HUDEP-2 (cell line): Measurements from ENCODE around the gene GBX2.
A peak's percentile ranks its signal among the peaks of the same experiment; 100 is the strongest.

ENCODE experiments used
- DNase-seq, 76 experiments: peaks; one replicate each; lab custom pipeline; 2025; ENCODE audit not compliant: unreplicated experiment in 76 of 76; lab: John Stamatoyannopoulos, UW

The GBX2 gene

DNA sequence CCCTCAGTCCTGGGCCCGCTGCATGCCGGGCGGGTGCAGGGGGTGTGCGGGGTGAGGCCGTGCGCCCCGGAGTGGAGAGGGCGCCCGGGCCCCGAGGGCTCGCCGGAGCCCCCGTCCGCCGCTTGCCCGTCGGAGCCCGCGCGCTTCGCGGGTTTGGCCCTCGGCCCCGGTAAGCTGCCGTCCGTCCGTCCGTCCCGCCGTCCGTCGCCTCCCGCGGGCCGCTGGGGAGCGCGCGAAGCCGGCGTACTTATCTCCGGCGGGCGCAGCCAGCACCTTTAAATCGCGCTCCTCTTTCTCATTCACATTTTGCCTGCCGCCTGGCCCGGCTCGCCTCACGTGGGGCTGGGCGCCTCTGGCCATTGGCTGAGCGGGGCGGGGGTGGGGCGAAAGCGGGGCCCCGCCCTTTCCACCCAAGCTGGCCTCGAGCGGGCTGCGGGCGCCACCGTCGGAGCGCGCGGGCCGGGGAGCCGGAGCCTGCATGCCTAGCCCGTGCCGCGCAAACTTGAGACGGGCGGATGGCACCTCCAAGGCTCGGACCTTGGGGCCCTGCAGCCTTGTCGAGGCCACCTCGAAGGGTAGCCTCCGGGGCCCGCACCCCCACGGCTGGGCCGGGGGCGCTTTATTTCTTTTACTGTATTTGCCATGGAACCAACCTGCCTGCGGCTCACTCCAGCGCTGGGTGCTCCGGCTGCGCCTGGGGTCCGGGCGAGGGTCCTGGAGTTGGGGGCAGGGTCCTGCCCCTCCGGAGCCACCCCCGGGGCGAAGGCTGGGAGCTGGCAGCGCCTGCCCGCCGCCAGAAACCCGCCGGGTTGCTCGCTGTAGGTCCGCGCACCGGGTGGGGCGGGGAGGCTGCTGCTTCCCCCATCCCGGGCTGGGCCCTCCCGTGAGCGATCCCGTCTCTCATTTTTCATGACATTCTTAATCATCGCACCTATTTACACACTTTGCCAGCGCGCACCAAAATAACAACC lies at the start of gene GBX2:
GBX2 (minus strand) TSS at position 277 of the 971 bp plus-strand sequence. CDS start 415 bp downstream, outside the sequence.
- DNase-seq: peak in 67 of 76 experiments; percentile 10 to 87 (median 71)

DNA sequence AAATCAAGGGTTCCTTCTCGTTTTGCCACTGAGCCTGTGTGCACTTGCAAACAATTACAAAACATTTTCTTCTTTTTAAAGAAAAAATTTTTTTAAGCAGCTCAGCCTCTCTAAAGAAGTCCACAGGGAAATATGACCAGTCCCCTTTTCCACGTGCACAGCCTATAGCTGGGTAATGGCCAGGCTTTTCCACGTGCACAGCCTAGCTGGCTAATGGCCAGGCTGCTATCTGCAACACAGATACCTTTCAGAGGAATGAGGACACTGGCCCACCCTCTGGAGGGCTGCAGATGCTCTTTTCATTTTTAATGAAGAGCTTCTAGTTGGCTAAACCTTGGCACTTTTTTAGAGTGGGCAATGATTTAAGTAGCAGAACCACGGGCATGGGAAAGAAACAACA lies 49.7 kb upstream of the GBX2 start:
- DNase-seq: no peak

DNA sequence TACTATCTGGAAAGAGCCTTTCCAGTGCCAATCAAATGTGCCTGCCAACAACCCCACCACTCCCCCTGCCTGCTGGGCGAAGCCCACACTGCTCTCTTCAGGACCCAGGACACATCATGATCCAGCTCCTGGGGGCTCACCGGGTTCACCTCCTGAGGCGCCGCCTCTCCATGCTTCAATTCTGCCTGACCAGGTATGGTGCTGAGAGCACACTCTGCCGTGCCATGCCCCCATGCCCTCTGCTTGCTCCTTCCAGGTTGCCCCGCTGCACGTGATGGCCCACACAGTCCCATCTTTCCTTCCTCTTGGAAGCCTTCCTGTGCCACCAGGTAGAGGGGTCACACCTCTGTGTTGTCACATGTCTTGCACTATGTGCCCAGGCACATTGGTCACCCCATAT lies 48.5 kb upstream of the GBX2 start:
- DNase-seq: no peak

DNA sequence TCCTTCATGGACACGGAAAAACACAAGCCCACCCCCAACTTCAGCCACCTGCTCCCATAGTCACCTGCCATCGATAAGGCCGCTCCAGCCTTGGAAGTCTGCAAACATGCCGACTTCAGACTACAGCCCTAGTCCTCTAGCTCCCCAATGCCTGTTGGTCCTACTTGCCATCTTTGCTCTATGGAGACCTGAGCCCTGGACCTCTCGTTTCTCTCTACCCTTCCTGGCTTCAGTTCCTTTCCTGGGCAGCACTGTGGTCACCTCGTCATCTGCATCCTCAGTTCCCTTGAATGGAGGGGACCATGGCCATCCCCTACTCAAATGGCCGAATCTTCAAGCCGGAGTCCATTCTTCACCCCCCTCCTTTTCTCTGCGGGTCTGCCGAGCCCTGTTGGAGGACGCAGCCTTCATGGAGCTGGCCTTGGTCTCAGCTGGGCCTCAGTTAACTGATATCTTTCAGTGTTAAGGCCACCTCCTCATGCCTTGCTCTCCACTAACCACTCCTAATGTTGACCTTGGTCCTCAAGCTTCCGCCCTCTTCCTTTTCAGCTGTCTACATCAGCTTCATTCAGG lies 47.7 kb upstream of the GBX2 start:
- no peak for DNase-seq

DNA sequence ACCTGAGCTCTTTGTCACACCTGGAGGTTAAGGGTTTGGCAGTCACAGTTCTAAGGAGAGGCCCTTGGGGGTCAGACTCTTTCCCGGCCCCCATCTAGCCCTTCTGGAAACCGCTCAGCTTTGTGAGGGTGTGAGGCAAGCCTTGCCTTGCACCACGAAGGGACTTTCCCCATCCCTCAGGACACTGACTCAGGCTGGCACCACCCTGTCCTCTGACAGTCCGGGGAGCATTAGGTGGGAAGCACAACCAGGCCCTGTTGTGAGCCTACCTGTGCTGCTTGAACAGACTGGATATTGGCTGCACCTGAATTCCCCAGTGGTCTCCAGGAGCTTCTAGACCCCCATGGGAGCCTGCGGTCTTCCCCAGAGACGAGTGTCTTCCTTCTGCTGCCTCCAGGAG lies 47.0 kb upstream of the GBX2 start:
- no peak for DNase-seq

DNA sequence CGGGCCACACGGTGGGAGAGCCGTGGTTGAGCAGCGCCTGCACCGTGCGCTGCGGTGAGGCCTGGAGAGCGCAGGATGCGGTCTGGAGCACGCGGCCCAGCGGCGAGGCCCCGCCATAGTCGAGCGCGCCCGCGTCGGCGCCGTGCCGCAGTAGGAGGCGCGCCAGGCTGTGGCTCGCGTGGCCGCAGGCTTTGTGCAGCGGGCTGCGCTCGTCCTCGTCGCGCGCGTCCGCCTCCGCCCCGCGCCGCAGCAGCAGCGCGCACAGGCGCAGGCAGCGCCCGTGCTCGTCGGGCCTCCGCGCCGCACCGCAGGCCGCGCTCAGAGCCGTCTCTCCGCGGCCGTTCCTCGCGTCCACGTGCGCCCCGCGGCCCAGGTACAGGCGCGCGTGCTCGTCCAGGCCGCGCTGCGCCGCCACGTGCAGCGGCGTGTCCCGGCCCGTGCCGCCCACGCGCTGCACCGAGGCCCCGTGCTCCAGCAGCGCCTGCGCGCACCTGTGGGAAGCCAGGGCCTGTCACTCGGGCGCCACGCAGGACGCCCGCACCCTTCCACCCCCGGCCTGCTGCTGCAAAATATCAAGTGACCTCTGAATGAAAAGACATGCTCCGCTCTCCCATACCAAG lies 46.3 kb upstream of the GBX2 start:
- no peak for DNase-seq

DNA sequence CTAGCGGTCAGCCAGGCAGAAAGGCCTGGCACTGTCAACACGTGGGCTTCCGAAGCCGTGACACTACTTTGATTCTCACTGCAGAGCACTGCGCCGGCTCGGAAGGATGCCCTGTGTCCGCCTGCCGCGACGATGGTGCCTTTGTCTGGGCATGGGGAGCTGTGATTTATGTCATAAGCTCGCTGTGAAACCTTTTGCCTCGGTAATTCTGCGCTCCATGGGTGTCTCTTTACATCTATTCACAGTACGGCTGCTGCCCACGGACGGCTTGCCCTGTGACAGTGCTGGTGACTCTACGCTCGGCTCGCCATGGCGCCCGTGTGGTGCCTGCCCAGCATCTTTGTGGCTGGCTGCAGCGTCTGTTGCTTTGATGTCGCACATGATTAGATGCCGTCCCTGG lies 43.1 kb upstream of the GBX2 start:
- DNase-seq: no peak

DNA sequence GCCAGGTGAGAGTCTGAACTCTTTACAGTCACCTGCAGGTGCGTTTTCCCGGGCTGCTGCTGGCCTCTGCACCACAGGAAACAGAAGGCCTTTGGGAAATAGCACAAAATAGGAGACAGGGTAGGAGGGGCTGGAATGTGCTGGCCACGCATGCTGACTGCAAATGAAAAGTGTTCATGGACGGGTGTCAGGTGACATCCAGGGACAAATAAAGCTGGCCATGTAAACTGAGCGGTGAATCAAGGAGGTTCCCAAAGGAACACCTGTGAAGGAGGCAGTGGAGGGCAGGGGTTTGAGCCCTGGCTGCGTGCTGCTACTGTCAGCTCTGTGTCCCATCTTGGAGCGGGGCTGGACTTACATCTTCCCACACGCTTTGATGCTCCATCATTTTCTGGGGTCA lies 42.4 kb upstream of the GBX2 start:
- DNase-seq: no peak

DNA sequence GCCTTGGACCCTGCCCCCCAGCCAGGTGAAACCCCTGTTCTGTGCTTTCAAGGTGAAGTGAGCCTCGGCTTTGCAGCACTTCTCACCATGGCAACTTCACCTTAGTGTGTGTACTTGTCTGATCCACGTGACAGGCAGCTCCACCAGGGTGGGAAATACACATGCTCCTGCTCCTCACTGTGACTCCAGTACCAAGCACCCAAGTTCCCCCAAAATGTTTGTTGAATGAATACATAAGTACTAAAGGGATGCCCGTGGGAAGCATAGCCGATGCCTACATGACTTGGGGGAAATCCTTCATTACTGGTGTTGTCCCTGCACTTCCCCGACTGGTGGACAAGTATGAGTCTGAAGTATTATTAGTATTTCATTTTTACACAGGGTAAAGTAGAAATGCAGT lies 41.8 kb upstream of the GBX2 start:
- no peak for DNase-seq

DNA sequence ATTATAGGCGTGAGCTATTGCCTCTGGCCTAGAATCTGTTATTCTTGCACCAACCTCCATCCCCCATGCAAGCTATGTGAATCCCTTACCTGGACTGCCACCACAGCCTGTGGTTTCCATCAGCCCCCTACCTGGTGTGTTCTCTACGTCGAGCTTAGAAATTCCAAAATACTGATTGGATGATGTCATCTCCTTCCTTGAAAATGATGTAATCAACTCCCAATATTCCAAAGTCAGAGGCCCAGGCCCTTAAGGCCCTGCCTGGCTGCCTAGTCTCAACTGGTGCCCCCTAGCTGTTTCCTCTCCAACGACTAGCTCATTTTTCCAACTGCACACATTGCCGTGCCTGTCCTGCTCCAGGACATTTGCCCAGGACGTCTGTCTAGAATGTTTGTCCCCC lies 41.3 kb upstream of the GBX2 start:
- no peak for DNase-seq

DNA sequence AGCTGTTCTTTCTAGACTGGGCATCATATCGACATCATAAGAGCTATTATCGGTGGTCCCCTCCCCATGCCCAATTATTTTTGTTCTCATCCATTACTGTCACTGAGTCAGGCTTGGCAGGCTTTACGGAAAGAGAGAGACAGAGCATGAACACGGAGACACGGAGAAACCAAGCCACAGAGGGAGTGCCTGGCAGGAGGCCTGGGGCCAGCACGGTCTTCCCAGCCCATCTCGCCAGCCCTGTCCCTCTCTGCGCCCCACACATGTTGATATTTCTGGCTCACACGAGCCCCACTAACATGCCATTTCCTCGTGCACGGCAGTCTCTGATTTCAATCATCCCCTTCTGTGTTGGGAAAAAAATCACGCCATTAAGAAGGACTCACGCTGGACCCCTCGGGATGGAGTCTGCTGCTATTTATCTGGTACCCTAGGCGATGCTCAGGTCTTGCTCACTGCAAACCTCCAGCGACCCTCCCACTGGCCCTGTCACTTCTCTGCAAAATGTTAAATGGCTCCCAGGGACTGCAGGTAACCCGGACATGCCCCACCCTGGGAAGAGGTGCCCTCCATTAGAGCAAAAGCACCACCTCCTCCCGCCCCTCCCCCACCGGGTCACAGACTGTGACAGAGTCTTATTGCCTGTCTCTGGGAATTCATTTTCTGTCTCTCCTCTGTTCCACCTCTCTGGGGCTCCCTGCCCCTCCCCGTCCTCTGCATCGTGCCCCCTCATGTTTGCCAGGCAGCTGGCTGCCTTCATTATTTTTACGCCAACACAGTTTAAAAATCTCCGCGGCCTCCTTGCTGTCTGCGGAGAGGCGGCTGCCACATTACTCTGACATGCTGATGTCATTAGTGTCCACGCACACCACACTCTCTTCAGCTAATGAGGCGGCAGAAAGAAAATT lies 40.1 kb upstream of the GBX2 start:
- DNase-seq: no peak

DNA sequence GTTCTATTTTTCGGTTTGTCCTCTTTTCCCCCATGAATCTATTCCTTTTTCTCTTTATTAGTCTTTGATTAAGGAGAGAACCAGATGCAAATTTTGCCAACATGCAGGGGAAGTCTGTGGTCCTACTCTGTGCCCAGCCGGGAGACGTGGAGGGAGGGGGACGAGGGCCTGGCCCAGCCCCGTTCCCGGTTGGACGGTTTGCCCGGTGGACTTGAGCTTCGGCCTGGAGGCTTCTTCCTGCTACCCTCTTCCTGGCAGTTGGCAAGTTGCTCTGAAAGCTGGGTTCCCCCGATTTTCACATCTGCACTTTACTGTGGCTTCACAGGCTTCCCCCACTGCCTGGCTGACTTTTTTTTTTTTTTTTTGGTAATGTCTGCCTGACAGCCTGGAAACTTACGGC lies 39.3 kb upstream of the GBX2 start:
- DNase-seq: no peak

DNA sequence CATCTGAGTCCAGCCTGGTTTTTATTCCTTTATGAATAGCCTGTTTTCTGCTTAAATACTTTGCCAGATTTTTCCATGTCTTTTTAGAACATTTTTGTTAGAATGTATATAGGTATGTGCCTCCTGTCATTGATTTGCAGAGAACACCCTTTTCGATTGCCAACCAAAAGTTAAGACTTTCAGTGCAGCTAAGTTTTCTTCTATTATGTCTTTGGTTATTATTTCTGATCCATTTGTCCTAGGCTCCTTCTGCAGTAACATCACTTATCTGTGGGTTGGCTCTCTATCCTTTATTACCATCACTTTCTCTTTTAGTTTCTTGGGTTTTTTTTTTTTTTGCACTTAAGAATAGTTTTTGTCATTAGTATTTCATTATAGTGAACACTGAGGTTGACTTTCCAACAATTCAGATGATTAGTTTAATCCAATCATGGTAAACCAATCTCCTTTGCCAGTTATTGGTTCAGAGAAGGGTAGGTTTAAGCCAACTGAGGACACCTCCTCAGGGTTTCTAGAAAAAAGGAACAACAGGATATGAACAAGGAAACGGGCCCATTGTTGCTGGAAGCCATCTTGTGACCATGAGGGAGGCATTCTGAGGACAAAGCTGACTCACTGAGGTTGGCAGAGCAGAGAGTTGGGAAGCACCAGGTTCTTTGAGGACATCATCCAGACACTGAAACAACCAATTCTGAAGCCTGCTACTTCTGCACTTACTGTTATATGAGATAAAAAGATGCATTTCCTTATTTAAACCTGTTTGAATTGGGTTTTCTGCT lies 37.9 kb upstream of the GBX2 start:
- no peak for DNase-seq

DNA sequence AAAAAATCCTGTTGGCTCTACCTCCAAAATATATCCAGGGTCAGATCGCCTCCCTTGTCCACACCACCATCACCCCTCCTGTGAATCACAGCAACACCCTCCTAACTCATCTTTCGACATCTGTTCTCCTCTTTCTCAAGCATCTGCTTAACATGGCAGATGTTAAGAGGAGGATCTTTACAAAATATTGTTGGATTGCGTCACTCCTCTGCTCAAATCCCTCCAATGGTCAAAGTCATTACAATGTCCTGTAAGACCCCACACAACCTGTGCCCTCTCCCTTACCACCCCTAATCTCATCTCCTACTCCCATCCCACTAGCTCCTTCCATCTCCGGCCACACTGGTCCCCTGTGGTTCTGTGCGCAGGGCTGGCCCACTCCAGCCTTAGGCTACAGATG lies 36.8 kb upstream of the GBX2 start:
- DNase-seq: no peak

DNA sequence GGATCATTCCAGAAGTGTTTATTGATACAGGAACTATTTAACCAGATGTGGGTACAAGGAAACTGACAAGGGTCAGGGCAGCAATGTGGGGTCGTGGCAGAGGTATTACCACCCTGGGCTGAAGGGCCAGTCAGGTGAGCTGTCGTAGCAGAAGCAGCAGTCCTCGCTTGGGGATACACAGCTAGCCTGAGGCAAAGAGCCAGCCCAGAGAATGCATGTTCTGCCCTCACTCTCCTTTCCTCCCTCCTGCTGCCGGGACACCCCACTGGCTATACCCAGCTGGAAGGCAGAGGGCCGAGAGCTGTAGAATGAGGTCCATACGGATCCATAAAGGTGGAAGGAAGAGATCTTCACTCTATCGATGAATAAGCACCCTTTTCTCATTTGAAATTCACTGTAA lies 32.2 kb upstream of the GBX2 start:
- DNase-seq: no peak

DNA sequence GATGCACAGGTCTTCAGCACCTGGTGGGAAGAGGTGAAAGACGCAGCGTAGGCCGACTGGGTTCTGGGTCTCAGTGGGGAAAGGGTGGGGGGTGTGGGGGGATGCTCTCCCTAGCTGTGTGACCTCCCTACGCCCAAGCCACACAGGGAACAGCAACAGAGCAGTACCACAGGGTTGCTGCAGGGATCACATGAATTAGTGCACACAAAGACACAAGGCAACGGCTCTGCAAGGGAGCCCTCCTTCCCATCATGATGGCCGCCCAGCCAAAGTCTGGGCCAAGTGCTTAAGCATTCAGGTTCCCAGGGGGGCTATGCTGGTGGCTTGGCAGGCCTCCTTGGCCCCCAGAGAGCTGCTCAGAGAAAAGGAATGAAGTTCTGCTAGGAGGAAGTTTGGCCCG lies 28.2 kb upstream of the GBX2 start:
- no peak for DNase-seq

DNA sequence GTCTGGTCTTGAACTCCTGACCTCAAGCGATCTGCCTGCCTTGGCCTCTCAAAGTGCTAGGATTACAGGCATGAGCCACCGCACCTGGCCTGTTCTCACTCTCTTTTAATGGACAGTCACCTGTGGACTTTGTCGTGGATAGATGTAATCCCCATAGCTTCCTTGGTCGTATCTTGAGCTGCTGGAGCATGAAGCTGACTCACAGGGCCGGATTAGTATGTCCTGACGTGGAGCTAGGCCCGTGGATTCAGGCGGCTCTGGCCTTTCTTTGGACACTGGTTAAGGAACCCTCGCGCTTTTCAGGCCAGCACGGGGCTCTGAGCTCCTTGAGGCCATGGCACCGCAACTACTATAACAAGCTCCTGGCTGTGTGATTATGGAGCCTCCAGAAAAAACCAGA lies 27.5 kb upstream of the GBX2 start:
- no peak for DNase-seq

DNA sequence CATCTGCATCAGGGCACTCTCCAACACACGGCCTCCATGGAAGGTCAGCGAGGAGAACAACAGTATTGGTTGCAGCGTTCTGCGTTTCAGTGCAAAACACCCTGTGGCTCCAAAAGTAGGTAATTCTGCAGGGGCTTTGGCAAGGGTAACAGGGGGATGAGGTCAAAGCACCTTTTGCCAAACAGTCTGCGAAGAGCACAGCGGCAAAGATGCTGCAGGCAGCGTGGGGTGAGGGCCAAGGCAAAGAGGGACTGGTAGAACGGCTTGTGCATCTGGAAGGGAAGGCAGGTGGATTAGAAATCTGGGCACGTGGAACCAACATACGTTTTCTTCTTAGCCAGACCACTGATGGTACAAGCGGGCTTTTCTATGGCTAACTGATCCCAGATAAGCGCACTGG lies 26.6 kb upstream of the GBX2 start:
- no peak for DNase-seq

DNA sequence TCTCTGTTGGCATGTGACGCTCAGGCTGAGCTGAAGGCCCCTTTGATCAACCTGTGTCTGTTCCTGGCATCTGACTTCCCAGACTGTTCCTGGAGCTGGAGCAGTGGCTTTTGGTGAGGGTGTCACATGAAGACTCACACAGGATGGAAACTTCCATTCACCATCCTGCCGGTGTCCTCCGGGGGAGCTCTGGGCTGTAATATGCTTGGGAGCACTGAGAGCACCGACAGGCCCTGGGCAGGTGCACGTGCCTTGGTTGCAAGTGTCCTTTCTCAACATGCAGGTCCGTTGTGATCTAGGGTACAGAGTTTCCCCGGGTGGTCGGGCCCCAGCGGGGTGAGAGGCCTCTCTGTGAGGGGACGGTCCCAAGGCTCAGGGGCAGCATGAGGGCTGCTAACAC lies 24.8 kb upstream of the GBX2 start:
- DNase-seq: no peak

DNA sequence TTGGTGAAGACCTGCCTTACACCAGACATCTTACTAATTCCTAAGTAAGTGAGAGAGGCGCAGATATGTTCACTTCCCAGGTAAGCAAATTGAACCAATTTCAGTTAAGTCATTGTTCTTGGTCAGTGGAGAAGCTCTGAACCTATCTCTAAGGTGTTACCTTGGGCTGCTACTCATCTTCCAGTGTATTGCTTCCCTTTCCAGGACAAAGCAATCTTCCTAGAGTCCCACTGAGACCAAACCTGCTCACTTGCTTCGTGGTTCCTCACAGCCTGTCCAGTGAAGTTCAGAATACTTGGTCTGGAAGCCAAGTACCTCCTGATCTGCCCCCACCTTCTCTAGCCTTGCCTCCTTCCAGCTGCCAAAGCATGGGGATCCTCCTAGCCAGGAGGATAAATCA lies 22.5 kb upstream of the GBX2 start:
- no peak for DNase-seq
